HL-60/S4 treated with retinoic acid at 250 ng/mL for 4 days and 3 days (cell line): ENCODE data around the gene AP3D1.

ENCODE experiments used
- in situ Hi-C: fragments of 300-500 bp; cut with MboI; formaldehyde crosslinking; loops from 2 replicates; pipeline ENCODE4 v1.7.0; 2022; ENCODE audit warnings: low sequenced_read_pairs

The AP3D1 gene

DNA sequence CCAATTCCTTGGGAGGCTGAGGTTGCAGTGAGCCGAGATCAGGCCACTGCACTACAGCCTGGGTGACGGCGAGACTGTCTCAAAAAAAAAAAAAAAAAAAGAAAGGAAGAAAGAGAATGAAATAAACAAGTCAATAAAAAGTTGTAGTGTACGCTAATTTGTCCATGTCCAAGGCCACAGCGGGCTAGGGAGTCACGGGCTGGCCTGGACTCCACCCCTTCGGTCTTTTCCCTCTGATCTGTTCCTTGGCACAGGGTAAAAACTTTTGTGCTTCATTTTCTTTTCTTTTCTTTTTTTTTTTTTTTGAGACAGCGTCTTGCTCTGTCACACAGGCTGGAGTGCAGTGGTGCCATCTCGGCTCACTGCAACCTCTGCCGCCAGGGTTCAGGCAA lies 80.9 kb downstream of the AP3D1 start:
- in situ Hi-C loops, result no loop called here

DNA sequence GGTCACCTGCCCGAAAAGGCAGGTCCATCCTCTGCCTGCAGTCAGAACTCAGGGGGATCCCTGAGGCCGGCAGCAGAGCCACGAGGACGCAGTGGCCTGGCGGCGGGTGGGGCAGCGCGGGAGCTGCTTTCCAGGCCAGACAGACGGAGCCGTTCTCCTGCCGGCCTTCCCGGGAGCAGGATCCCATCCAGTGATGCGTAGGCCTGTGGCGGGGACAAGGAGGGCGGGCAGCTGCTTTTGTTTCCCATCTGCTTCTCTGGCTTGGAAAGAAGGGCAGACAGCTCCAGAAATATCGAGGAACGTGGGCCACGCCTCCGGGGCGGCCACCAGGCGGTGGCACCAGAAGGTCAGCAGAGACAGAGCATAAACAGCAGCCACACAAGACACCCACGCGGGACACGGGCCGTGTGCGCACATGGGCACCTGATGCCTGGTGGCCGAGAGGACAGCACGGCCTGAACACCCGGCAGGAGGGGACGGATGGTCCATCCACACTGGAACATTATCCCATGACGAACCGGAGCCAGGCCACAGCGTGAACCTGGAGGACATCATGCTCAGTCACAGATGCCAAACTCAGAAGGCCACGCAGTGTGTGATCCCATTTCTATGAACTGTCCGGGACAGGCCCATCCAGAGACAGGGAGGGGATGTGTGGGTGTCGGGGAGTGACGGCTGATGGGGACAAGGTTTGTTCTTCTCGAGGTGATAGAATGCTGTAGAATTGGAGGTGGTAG lies 86.4 kb downstream of the AP3D1 start:
- in situ Hi-C loops, result no loop called here

DNA sequence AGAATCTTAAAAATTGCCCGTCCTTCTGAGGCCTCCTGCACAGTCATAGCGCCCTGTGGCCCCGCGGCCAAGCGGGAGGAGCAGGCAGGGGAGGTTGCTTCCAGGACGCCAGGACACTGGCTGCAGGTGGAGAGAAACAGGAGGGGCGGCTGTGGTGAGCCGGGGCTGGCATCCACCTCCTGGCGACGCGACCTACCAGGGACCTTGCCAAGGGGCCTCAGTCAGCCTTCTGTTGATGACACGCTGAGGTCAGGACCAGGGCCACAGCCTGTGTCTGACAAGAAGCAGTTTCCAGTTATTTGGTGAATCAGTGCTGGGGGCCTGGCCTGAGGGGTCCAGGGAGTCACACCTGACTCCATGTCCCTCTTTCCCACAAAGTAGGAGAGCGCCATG lies 87.0 kb downstream of the AP3D1 start:
- in situ Hi-C loops, result no loop called here

DNA sequence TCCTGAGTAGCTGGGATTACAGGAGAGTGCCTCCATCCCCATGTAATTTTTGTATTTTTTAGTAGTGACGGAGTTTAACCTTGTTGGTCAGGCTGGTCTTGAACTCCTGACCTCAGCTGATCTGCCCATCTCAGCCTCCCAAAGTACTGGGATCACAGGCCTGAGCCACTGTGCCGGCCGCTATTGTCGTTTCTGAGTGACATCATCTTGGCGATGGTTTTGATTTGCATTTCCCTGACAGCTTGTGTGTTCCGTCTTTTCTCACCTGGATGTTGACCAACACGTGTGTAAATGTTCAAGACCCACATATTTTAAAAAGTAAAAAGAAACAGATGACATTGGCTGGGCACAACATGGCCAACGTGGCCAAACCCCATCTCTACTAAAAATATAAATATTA lies 87.5 kb downstream of the AP3D1 start:
- in situ Hi-C loops, result no loop called here

DNA sequence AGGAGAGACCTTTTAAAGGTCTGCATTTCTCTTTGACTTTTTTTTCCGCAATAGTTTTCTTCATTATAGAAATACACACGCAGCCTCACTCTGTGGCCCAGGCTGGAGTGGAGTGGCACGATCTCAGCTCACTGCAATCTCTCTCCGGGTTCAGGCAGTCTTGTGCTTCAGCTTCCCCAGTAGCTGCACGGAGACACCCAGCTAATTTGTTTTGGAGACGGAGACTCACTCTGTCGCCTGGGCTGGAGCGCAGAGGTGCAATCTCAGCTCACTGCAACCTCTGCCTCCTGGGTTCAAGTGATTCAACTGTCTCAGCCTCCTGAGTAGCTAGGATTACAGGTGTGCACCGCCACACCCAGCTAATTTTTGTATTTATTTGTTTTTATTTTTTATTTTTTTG lies 88.6 kb downstream of the AP3D1 start:
- in situ Hi-C loops, result no loop called here

DNA sequence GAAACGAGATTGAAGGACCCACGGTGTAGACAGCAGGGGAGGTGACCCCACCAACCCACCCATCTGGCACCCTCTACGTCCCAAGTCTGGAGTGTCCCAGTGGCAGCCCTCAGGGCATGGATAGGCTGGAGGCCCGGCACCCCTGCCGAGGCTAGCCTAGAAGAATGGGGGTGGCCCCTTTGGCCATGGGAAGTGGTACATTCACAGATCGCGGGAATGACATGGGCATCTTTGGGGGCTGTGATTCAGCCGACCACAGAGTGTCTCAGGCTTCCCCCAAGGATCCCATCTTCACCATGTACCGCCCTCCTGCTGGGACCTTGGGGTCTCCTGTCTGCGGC lies 89.0 kb downstream of the AP3D1 start:
- in situ Hi-C loops, result no loop called here

DNA sequence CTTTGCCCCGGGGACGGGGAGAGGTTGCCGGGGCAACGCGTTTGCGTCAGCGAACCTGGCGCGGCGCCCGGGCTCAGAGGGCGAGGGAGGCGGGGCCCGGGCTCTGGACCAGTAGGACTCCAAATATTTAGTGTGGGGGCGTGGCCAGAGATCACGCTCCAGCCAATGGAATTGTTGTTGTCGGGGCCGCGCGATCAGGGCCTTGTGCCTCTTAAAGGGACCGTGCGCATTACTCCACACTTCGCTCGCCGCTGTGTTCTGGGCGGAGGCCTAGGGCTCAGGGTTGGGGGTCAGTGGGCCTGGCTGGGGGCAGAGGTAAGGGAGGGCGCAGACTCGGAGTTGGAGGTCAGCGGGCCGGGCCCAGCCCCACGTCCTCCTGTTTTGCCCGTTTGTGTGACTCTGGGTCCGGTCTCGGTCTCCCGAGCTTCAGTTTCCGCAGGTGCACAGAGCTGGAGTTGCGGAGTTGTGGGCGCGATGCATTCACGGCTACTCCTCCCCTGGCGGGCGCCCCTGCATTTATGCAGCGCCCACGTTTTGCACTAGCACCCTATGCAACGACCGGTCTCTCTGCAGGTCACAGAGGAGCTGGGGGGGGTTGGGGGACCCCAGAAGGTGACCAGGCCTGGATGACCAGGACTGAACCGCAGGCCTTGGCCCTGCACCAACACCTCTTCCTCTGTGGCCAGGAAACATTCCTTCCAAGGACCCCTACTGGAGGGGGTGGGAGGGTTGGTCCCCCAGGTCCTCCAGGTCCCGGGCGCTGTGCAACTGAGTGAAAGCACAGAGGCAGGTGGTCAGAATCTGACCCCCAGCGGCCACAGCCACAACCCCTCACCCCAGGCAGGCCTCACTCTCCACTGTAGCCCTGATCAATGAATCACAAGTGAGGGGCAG lies 89.6 kb downstream of the AP3D1 start:
- in situ Hi-C loops, result no loop called here

DNA sequence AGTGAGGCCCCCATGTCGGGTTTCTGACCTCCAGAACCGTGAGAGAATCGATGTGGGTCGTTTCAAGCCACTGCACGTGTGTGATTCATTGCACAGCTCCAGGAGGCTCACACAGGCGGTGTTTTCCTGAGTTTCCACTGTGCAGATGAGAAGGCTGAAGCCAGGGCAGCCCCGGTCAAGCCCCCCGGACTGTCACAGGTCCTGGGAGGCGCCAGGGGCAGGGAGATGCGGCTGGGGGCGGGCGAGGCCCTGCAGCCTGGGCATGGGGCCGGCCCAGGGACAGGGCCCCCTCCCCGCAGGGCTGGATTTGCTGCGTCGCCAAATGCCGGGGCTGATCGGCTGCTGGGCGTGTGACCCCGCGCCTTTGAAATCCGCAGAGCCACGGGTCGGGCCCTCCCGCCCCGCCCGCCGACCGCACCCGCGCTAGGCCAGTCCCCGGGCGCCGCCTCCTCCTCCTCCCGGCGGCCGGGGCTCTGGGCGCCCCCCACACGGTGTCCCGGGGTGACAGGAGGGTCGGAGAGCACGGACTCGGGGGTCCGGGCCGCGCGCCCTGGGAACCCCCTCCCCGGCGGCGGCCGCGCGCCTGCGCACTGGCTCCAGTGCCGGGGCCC lies 90.4 kb downstream of the AP3D1 start:
- in situ Hi-C loops, result no loop called here

DNA sequence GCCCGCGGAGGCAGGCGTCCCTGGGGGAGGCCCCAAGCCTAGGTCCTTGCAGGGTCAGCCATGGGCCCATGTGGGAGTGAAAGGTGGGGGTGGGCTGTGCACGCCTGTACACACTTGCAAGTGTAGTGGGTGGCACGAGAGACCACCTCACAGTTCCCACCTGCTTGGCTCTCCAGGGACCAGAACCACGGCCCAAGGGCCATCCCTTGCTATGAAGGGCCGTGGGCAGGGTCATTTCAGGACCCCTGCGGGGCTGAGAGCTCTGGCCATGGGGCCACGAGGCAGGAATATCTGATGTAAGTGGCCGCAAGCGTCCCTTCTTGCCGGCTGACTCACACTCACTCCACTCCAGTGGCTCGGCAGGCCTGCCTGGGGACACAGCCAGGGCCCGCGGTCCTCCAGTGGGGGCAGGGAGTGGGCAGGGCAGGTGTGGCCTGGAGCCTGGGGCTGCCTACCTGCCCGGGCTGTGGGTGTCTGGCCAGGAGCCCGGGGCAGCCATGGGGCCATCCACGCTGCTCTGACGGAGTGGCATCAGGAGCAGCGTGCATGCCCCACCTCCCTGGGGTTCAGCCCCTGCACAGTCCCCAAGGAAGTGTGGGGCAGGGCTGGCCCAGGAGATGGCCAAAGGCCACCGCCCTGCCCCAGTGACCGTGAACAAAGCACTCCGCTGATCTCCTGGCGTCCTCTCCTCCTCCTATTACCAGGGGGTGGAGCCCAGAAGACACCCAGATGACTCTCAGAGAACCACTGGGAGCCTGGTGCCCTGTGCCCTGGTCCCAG lies 91.8 kb downstream of the AP3D1 start:
- in situ Hi-C loops, result no loop called here

DNA sequence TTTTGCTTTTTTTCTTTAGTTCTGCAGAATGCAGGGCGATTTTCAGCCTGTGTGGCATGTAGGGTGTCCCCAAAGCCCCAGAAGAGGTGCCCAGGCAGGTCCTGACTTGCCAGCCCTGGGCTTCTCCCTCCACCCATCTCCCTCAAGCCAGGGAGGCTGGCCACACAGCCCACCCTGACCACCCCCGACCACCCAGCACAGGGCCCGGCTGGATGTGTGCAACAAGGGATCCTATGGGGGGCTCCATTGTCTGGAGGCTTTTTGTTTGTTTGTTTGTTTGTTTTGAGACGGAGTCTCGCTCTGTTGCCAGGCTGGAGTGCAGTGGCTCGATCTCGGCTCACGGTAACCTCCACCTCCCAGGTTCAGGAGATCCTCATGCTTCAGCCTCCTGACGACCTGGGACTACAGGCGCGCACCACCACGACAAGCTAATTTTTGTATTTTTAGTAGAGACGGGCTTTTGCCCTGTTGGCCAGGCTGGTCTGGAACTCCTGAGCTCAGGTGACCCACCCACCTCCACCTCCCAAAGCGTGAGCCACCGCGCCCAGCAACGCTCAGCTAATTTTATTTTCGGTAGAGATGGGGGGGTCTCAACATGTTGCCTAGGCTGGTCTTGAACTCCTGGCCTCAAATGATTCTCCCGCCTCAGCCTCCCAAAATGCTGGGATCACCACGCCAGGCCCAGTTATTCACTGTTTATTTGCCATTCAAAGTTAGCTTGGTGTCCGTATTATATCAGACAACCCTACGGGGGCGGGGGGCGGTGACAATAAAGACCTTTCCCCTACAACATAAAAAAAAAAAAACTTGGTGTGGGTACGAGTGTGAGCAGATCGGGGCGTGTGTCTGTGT lies 92.6 kb downstream of the AP3D1 start:
- in situ Hi-C loops, result no loop called here

DNA sequence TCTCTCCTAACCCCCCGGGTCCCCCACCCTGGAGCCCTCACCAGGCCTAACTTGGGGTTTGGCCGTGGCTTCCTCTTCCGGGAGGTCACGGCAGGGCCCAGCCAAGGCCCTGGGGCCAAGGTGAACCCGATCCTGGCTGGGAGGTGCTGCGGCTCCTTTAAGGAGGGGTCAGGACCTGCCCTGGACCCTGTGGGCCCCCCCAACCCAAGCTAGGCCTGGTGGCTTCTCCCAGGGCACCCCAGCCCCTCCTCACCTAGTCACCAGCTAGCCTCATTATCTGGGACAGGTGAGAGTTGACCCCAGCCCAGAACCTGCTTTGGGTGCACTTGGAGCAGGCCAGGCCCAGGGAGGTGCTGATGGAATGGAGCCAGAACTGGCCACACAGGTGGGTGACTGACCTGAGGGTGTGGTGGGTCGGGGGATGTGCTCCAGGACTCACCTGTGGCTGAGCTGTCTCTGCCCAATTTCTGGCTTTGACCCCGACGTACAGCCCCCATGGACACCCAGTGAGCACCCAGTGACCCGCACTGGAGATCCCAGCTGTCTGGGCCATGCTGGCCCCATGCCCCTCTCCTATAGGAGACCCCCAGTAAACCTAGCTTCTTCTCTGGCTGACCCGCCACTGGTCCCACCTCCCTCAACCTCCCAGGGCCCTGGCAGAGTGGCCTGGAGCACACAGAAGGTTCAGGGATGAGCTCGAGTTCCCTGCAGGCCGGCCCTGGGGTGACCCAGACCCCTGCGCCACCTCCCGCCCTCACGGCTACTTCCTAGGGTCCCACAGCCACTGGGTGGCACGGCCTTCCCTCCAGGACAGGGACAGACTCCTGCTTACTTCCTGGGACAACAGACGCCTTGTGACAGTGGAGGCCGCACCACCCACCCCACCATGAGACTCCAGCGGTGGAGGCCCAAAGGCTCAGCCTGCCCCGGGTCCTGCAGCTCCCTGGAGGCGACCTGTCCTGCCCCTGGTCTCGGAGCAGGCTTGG lies 93.6 kb downstream of the AP3D1 start:
- in situ Hi-C loops, result no loop called here

DNA sequence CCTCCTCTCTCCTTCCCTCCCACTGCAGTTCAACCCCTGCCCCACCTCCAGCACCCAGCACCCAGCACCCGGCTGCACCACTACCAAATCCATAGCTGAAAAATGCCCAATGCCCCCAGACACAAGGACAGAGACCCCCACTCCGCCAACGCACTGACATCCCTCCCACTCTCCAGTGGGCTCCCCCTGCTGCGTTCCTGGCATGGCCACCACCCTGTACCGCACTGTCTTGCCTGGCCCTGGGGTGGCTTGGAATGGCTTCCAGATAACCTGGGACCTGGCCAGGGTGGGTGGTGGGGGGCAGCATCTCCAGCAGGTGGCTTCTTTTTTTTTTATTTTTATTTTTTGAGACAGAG lies 94.6 kb downstream of the AP3D1 start:
- in situ Hi-C loops, result no loop called here

DNA sequence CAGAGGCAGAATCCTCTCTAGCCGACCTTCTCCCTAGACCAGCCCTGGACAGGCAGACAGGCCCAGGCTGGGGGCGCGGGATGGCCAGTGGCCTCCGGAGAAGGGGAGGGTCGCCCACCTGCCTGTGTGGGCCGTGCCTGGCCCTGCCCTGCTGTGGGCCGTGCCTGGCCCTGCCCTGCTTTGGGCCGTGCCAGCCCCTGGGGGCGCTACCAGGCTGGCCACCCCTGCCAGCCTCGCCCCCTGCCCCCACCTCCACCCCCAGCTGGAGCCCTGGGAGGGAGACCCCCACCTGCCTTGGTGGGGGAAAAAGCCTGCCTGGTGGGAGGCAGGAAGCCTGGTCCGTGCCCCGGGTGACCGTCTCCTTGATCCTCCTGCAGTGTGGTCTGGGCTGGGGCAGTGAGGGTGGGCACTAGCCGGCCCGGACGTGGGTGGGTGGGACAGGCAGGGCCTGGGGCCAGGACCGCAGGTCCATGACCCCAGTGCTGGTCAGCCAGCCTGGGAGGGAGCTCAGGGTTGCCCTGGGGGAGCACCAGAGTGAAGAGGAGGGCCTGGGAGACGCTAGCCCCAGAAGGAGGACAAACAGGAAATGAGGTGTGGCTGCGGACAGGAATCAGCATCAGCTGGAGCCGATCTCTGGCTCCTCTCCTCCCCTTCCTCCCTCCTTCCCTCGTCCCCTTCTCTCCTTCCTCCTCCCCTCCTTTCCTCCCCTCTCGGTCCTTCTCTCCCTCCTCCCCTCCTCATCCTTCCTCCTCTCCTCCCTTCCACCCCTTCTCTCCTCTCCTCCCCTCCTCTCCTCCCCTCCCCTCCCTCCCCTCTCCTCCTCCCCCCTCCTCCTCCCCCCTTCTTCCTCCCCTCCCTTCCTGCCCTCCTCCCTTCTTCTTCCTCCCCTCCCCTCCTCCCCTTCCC lies 95.2 kb downstream of the AP3D1 start:
- in situ Hi-C loops, result no loop called here

DNA sequence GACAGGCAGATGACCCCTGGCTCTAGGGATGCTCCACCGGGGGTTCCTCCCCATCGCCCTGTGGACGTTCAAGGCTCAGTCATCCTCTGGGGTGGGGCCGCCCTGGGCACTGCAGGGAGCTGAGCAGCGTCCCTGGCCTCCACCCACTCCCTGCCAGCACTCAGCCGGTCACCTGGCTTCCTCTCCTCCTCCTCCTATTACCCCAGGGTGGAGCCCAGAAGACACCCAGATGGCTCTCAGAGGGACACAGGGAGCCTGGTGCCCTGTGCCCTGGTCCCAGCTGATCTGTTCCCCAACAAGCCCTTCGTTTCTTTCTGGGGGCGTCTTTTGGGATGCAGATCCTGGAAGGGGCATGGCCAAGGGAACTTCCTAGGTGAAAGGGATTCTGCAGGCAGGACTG lies 96.6 kb downstream of the AP3D1 start:
- in situ Hi-C loops, result no loop called here

DNA sequence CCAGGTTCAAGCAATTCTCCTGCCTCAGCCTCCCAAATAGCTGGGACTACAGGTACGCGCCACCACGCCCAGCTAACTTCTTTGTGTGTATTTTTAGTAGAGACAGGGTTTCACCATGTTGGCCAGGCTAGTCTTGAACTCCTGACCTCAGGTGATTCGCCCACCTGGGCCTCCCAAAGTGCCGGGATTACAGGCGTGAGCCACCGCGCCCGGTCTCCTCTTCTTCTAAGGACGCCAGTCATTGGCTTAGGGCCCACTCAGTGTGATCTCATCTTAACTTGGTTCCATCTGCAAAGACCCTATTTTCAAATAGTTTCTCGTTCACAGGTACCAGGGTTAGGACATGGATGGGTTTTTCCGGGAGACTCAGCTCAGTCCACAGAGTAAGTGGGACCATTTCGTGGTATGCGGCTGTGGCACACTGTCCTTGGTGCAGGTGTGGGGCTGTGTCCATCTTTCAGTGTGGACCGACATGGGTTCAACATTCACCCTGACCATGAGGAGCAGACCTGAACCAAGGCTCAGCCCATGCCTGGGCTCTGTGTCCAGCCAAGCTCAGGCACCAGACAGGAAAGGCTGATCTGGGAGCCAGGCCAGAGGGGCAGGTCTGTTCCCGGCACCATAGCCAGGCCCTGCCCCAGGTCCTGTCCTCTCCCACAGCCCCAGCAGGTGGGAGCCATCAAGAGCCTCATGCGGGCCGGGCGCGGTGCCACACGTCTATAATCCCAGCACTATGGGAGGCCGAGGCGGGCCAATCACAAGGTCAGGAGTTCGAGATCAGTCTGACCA lies 97.6 kb downstream of the AP3D1 start:
- in situ Hi-C loops, result no loop called here

DNA sequence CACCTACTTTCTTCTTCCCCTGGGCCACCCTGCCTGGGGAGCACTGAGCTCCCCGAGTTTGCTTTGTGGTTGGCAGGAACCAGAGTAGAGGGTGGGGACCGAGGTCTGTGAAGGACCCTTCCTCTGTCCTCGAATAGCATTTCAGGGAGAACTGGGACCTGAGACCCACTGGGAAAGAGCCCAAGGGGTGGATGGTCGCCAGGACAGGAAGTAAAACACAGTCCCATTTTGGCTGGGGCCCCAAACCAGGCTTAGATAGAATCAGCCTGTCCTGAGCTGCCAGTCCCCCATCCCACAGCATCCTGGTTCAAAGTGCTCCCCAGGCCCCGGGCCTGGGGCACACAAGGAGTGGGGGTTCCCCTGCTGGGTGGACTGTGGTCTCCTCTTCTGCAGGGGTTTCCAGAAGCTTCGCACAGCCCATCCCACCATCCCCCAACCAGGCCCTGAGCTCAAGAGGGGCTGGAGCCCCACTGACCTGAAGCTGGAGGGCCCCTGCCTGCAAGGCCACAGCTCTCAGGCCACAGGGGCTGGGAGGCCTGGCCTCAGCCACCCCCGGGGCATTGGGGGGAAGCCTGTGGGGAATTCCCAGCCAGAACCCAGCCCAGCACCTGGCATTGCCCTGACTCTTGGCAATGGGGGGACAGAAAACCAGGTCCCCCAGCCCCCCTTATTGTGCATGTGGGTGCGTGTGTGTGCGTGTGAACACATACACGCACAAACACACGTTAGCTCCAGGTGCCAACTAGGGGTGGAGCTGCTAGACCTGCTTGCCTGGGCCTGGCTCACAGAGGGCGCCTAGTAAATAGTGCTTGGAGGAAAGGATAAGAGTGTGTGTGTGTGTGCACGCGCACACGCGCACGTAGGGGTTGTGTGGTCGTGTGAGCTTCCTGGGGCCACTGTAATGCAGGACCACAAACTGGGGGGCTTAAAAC lies 99.3 kb downstream of the AP3D1 start:
- in situ Hi-C loops, result no loop called here
